ENCODE data around the gene PPBP. TPM values are rescaled to one million over a fixed set of nuclear protein-coding genes. Genes with fewer than 3 reads are reported as not detected.

The PPBP gene
- total RNA-seq, 1 experiment from 2014 or later, result not detected

GRCh38 chr4:73948291-73948690, 39.7 kb downstream of the PPBP start:
- DNase-seq (ENCODE audit: low spot score) (no peak), ATAC-seq (no peak)
- H3K9me3 Mint-ChIP-seq, result peaks cover 8% of the 10 kb centered on the region
- CTCF ChIA-PET, result interaction anchor here (1.0 kb wide), 1 partner anchor 90 kb away, joined by 3 read pairs; the partner anchor contains the start of gene CXCL3
- no peak overlapping the region for H3K4me3 Mint-ChIP-seq
- peaks cover 5% of the 10 kb centered on the region for H3K36me3 Mint-ChIP-seq
- peaks cover 47% of the 10 kb centered on the region for H3K4me1 Mint-ChIP-seq
- peaks cover 73% of the 10 kb centered on the region for H3K27me3 Mint-ChIP-seq (ENCODE audit: low read depth)
- H3K27ac Mint-ChIP-seq, result no peak overlapping the region
- POLR2A ChIA-PET, result interaction anchor here (0.7 kb wide), 1 partner anchor 46 kb away, joined by 4 read pairs; no protein-coding TSS in a partner anchor
- TF ChIP-seq ZNF671 (CRISPR knock-in tag; IDR thresholded peaks at IDR 0.05), result no peak
- TF ChIP-seq ZNF423 (CRISPR knock-in tag; IDR thresholded peaks at IDR 0.05), result no peak
- TF ChIP-seq ZBTB21 (CRISPR knock-in tag; IDR thresholded peaks at IDR 0.05; ENCODE audit: borderline replicate concordance), result no peak
- TF ChIP-seq TEAD4 (CRISPR knock-in tag; IDR thresholded peaks at IDR 0.05), result no peak
- no peak for TF ChIP-seq ZNF281 (CRISPR knock-in tag; IDR thresholded peaks at IDR 0.05)
- no peak for TF ChIP-seq E2F1 (CRISPR knock-in tag; IDR thresholded peaks at IDR 0.05)
- no peak for TF ChIP-seq GRHL2 (CRISPR knock-in tag; IDR thresholded peaks at IDR 0.05; ENCODE audit: insufficient replicate concordance, severe bottlenecking)
- TF ChIP-seq SOX15 (CRISPR knock-in tag; IDR thresholded peaks at IDR 0.05), result no peak
- TF ChIP-seq JAZF1 (CRISPR knock-in tag; IDR thresholded peaks at IDR 0.05), result no peak
- no peak for TF ChIP-seq FOXJ3 (CRISPR knock-in tag; IDR thresholded peaks at IDR 0.05; ENCODE audit: borderline replicate concordance)
- no peak for TF ChIP-seq ATF6 (CRISPR knock-in tag; IDR thresholded peaks at IDR 0.05)
- no peak for TF ChIP-seq GABPB1 (CRISPR knock-in tag; IDR thresholded peaks at IDR 0.05)
- TF ChIP-seq AFF4 (CRISPR knock-in tag; IDR thresholded peaks at IDR 0.05; ENCODE audit: borderline replicate concordance), result no peak
- no peak for TF ChIP-seq RORB (CRISPR knock-in tag; IDR thresholded peaks at IDR 0.05)
- no peak for TF ChIP-seq IRF1 (CRISPR knock-in tag; IDR thresholded peaks at IDR 0.05)
- TF ChIP-seq RELA (CRISPR knock-in tag; IDR thresholded peaks at IDR 0.05; ENCODE audit: borderline replicate concordance), result no peak
- TF ChIP-seq ZNF416 (CRISPR knock-in tag; IDR thresholded peaks at IDR 0.05), result no peak
- TF ChIP-seq KAT7 (CRISPR knock-in tag; IDR thresholded peaks at IDR 0.05; ENCODE audit: borderline replicate concordance), result no peak
- no peak for TF ChIP-seq CTCF (IDR thresholded peaks at IDR 0.05)
- no peak for TF ChIP-seq FOXP4 (CRISPR knock-in tag; IDR thresholded peaks at IDR 0.05)
